GM18526 (cell line): ENCODE results near the gene KCNG3.

Experiments
- POLR2A ChIP-seq: IDR thresholded peaks from 3 replicates; pipeline ENCODE4 v1.6.1; 2011; ENCODE audit not compliant: insufficient read length; ENCODE audit errors: extremely low read depth

Gene KCNG3

DNA sequence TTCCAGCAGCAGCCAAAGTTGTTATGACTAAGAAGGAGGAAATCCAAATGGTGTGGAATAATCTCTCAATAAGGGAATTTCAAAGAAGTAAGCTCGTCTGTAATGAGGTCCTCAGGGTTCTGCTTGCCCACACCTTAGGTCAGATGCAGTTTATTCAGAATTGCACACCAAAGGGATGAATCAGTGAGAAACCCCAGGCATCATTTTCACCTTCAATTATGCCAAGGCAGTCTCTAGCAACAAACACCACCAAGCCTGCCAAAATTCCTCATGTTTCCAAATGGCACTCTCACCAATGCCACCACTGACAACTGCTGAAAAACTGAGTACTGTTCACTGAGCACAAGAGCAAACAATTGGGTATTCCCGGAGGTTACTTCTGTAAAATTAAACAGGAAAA is 43.6 kb downstream of the KCNG3 start:
- no peak for TF ChIP-seq POLR2A

DNA sequence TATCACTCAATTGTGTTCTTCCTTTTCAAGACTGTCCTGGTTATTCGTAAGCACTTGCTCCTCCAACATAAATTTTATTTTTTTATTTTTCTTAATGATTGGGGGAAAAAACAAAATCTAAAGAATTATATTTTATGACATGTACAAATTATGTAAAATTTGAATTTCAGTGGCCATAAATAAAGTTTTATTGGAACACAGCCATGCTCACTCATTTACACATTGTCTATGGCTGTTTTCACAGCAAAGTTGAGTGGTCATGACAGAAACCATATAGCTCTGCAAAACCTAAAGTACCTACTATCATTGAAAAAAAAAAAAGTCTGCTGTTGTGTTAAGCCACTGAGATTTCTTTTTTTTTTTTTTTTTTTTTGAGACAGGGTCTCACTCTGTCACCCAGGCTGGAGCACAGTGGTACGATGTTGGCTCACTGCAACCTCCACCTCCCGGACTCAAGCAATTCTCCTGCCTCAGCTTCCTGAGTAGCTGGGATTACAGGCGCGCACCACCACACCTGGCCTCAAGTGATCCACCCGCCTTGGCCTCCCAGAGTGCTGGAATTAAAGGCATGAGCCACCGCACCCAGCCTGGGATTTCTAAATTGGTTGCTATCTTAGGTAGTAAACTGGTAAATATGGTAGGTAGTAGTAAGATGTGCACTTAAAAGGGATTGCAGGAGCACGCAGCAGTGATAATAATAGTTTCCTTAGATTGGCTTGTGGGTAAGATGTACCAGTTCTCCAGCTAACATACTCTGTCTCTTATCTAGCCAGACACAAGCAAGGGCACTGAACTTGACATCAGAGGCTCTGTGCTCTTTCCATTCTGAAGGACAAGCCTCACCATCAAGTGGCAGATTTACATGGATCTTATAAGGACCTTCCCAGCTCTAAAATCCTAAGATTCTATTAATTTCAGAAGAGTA is 44.4 kb downstream of the KCNG3 start:
- no peak for TF ChIP-seq POLR2A

DNA sequence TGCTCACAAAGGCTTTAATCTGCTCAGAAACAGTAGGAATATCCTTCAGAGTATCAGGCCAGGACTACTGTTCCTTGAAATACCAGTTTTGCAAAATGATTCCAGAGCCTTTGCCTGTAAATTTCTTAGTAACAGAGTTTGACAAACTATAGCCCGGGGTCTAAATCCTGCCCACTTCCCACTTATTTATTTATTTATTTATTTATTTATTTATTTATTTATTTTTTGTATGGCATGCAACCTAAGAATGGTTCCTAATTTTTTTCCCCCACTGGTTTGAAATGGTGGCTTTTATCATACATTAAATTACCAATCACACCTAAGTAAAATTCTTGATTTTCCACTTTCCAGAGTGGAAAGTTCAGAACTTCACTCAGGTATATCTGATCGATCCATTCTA is 45.6 kb downstream of the KCNG3 start:
- TF ChIP-seq POLR2A: no peak

DNA sequence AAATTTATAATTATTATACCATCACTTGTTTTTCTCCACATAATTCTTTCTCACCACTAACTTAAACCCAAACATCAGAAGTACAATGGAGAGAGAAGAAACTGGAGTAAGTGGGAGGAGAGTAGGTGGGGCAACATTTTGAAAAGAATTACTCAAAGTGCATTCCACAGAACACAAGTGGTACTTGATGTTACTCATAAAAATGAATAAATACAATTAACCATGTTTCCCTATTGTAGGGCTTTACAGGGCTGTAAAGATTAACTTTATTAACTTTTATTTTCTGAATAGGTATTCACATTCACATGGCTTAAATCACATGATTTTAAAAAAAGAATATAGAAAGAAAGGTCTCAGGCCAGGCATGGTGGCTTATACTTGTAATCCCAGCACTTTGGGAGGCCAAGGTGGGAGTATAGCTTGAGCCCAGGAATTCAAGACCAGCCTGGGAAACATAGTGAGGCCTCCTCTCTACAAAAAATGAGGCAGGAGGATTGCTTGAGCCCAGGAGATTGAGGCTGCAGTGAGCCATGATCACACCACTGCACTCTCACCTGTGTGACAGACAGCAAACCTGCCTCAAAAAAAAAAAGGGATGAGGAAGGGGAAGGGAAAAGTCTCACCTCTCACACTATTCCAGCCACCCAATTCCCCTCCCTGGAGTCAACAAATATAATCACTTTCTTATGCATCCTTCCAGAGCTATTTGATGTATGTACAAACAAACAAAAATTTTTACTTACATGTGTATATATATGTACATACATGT is 47.1 kb downstream of the KCNG3 start:
- no peak for TF ChIP-seq POLR2A

DNA sequence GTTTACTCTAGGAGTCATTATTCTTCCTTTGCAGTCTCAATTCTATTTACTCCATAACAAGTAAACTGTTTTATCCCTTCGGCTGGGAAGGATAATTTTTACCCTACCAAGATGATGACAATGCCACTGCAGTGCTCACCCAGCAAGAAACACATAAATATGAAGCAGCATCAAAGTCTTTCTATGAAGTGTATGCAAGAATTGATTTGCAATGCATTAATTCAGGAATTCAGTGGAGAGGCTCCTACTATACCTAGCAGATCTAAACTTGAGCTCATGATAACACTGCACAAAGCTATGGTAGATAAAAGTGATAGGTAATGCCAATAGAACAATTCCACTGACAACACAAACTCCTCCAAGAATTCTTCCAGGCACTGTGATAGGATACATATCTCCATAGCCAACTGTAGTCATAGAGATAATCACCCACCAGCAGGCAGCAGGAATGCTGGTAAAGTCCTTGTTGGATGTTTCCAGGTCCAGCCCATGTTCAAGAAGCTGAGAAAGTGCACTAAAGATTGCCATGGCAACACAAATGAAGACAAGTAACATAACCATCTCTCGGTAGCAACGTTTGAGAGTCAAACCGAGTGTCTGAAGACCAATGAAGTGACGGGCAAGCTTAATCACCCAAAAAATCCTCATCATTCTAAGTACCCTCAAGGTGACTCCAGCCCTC is 49.9 kb downstream of the KCNG3 start:
- no peak for TF ChIP-seq POLR2A

DNA sequence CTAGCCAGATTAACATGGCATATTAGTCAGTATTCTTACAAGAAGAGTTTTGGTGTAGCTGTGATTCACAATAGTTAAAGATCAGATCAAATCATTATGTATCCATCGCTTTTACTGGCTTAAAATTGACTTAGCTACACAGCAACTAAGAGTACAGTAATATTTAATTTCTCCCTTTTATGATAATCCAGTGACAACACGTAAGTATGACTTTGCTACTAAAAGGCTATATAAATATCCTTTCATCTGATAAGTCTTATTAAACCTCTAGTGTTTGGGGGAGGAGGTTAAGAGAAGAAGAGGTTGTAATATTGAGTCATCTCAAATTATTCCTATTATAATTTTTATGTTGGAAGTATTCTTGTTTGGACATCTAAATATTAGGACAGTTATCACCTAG is 51.0 kb downstream of the KCNG3 start:
- TF ChIP-seq POLR2A: no peak

DNA sequence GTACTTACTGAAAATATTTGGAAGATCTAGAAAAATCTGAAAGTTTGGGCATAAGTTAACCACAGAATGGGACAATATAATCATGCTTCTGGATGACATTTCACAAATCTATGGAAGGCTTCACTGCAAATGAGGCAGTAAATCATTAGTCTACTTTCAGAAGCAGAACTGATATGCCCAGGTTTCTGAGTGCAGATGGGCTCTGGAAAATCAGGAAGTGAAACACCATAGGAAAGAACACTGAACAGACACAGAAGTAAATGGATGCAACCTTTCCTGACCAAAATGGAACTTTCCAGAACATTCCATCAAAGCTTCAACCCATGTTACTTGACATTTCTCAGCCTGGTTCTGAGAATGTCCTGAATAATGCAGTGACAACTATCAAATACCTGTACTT is 55.1 kb downstream of the KCNG3 start:
- no peak for TF ChIP-seq POLR2A

DNA sequence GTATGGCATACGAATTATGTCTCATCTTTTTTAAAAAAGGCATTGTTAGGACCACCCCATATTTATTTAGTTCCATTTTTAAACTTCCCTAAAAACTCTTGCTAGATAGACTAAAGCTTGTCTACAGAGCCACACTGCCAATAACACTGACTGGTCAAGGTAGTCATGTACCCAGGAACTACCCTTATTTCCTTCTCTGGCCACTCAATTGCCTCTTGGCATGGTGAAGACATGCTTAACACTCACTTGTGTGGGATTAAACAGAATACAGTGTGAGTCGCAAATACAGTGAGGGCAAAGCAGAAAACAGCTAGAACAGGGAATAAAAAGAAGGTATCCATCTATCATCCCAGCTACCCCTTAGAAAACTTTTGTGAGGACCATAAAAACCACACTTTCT is 57.4 kb downstream of the KCNG3 start:
- no peak for TF ChIP-seq POLR2A

DNA sequence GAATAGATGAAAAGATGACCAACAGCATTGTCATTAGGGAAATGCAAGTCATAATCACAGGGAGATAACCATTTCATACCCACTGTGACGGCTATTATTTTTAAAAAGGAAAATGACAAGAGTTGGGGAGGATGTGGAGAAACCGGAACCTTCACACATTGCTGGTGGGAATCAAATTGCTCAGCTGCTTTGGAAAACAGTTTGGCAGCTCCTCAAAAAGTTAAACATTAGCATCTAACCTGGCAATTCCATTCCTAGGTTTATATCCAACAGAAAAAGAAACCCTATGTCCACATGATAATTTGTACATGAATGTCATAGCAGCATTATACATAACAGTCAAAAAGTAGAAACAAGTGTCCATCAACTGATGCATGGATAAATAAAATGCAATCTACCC is 58.2 kb downstream of the KCNG3 start:
- no peak for TF ChIP-seq POLR2A

DNA sequence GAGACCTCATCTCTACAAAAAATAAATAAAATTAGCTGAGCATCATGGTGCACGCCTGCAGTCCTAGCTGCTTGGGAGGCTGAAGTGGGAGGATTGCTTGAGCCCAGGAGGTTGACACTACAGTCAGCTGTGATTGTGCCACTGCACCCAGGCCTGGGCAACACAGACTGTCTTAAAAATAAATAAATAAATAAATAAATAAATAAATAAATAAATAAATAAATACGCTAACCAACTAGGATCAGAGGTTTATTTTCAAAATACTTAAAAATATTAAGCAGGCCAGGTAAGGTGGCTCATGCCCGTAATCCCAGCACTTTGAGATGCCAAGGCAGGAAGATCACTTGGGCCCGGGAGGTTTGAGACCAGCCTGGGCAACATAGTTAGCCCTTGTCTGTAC is 63.6 kb downstream of the KCNG3 start:
- TF ChIP-seq POLR2A: no peak

DNA sequence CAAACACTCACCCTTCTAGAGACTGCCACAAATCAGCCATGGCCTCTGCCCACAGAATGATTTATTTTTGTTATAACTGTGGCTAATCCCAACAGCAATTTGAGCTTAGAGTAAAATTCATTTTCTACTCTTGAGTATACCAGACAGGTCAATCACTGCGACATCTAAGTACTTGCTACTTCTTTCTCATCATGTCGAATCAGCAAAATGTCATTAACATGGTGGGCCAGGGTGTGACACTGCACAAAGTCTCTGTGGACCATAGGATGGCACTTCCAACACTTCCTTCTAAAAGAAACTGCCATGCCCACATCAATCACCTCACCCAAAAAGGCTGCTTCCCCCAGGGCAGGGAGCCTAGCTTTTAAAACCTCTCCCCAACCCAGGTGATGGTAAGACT is 64.4 kb downstream of the KCNG3 start:
- no peak for TF ChIP-seq POLR2A

DNA sequence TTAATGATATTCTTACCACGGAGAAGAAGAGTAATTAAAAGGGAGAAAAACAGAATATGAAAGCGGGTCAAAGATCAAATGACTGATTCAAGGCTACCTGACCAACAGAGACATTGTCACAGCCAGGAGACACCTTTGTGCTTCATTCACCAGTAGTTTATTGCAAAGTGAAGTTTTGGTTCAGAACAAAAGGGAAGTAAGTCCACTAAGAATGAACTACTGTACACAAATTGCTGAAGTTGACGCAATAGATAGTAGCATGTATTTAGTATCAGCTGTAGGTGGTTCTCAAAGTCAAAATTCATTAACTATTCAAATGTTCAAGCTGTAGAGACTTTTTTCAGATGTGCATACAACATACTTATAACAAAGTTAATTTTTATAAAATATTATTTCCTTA is 68.1 kb downstream of the KCNG3 start:
- no peak for TF ChIP-seq POLR2A

DNA sequence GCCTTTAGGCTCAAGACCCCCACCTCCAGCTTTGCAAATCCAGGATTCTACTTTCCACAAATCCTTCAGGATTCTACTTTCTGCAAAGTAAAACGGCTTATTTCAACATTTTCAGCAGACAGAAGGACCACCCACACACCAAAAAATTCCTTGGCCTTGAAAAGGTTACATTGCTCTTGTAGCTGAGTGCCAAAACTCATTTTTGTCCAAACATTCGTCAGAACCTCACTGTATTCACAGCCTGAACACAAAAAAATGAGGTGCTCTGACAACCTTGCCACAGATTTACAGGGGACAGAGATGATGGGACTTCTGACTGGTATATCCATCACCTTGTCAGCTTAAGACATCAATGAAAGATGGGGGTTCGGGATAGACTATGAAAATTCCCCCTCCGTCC is 69.7 kb downstream of the KCNG3 start:
- TF ChIP-seq POLR2A: no peak

DNA sequence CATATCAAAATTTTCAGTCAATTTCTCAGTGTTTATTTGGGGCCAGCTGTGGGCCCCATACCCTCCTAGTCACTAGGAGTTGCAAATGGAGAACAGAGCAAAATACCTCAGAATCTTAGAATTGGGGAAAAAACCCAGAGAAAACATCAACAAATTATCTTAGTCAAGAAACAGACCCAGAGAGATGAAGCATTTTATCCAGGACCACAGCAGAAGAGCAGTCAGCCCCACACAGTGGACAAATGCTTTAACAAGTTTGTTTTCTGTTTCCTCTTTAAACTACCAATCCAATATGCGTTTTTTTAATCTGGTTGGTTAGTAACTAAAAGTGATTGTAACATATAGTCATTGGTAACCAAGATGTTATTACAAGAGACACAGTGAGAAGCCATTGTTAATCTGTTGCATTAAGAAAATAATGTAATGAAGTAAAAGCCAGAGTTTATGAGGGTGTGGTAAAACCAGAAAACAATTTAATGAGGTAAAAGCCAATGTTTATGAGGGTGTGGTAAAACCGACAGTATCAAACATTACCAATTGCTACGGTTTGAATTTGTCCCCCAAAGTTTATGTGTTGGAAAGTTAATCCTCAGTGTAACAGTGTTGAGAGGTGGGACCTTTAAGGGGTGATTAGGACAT is 72.1 kb downstream of the KCNG3 start:
- no peak for TF ChIP-seq POLR2A

DNA sequence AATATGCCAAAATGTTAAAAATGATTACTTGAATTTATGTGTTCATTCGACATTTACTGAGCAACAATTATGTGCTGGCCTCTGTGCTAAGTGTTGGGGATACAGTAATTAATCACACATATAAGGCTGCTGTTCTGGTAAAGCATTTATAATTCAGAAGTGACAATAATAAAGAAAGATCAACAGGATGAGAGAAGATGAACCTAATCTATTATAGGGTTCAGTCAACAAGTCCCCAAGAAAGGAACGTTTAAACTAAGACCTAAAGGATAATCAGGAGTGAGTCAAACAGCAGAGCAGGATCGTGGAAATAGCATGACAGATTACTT is 72.7 kb downstream of the KCNG3 start:
- TF ChIP-seq POLR2A: no peak
